ENCODE measurements around the gene ZBTB20.

Gene ZBTB20

DNA sequence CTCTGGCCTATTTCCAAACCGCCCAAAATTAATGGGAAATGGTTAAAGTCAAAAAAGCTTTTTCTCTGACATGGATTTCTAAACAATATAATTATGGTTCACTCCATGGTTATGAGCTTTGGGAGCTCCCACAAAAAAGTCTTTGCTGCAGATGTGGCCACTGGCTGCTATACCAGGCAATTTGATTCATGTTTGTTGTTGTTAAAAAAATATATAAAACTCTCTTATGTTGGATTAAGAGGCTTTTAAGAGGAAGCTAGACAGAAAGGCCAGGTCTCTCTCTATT lies 594.6 kb downstream of the ZBTB20 start:
- no peaks in the 10 kb centered on the region for H3F3A ChIP-seq (ENCODE audit: insufficient read depth)
- no peaks in the 10 kb centered on the region for H3K36me3 ChIP-seq (ENCODE audit: low read length)
- no peak overlapping the region for H3K9ac ChIP-seq (ENCODE audit: low read length)
- no peaks in the 10 kb centered on the region for H3K9me3 ChIP-seq (ENCODE audit: insufficient read depth, low read length)
- no peaks in the 10 kb centered on the region for H3K27me3 ChIP-seq (ENCODE audit: low read length)
- no peak overlapping the region for H3K27ac ChIP-seq (ENCODE audit: low read depth, low read length)
- no peak for TF ChIP-seq EZH2phosphoT487 (conservative IDR thresholded peaks at IDR 0.05; ENCODE audit: low read length)
- H4K20me1 ChIP-seq (ENCODE audit: low read depth, low read length), result no peaks in the 10 kb centered on the region
- H3K4me3 ChIP-seq (ENCODE audit: insufficient read depth, low read length, poor library complexity, severe bottlenecking), result no peak overlapping the region
- no peak overlapping the region for H2AFZ ChIP-seq (ENCODE audit: low read depth, low read length, severe bottlenecking)
- H3K79me2 ChIP-seq (ENCODE audit: insufficient read depth, low read length), result no peaks in the 10 kb centered on the region
- no peaks in the 10 kb centered on the region for H3K9me2 ChIP-seq (replicated peaks; ENCODE audit: insufficient read depth, low read length)
- no peak overlapping the region for H3K4me2 ChIP-seq (ENCODE audit: low read depth, low read length, poor library complexity, severe bottlenecking)

DNA sequence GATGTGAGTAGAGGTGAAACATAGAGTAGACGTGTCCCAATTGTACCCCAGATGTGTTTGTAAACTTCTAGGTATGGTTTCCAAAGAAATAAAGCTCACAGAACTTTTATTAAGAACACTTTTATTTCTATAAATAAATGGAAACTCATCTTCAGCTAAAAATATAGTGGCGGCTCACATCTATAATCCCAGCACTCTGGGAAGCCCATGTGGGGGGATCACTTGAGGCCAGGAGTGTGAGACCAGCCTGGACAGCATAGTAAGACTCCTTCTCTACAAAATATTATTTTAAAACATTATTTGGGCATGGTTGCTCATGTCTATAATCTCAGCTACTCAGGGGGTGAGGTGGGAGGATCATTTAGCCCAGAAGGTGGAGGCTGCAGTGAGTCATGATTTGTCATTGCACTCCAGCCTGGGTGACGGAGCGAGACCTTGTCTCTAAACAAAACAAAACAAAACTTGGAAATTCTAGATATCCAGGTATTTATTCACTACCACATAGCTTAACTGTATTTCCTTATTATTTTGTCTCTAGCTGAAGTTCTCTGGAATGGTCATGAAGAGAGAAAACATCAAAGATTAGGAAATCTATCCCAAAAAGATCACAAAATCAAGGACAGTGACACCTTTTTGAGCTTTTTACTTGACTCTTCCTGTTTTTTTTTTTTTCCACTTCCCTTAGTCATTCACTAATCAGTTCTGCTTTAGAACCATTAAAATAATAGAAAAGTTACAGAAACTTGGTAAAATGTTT lies 595.1 kb downstream of the ZBTB20 start:
- TF ChIP-seq, protein P1, sequence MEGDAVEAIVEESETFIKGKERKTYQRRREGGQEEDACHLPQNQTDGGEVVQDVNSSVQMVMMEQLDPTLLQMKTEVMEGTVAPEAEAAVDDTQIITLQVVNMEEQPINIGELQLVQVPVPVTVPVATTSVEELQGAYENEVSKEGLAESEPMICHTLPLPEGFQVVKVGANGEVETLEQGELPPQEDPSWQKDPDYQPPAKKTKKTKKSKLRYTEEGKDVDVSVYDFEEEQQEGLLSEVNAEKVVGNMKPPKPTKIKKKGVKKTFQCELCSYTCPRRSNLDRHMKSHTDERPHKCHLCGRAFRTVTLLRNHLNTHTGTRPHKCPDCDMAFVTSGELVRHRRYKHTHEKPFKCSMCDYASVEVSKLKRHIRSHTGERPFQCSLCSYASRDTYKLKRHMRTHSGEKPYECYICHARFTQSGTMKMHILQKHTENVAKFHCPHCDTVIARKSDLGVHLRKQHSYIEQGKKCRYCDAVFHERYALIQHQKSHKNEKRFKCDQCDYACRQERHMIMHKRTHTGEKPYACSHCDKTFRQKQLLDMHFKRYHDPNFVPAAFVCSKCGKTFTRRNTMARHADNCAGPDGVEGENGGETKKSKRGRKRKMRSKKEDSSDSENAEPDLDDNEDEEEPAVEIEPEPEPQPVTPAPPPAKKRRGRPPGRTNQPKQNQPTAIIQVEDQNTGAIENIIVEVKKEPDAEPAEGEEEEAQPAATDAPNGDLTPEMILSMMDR (IDR thresholded peaks at IDR 0.05; ENCODE audit: insufficient read depth, low read length, poor library complexity, severe bottlenecking), result no peak
- TF ChIP-seq EZH2phosphoT487 (conservative IDR thresholded peaks at IDR 0.05; ENCODE audit: low read length), result no peak
- no peak overlapping the region for H3K9ac ChIP-seq (ENCODE audit: low read length)
- H3K9me2 ChIP-seq (replicated peaks; ENCODE audit: insufficient read depth, low read length), result no peaks in the 10 kb centered on the region
- H3K79me2 ChIP-seq (ENCODE audit: insufficient read depth, low read length), result no peaks in the 10 kb centered on the region
- H4K20me1 ChIP-seq (ENCODE audit: low read depth, low read length), result no peaks in the 10 kb centered on the region
- H3F3A ChIP-seq (ENCODE audit: insufficient read depth), result no peaks in the 10 kb centered on the region
- no peak overlapping the region for H2AFZ ChIP-seq (ENCODE audit: low read depth, low read length, severe bottlenecking)
- H3K36me3 ChIP-seq (ENCODE audit: low read length), result no peaks in the 10 kb centered on the region
- no peak overlapping the region for H3K27ac ChIP-seq (ENCODE audit: low read depth, low read length)
- H3K4me3 ChIP-seq (ENCODE audit: insufficient read depth, low read length, poor library complexity, severe bottlenecking), result no peak overlapping the region
- no peaks in the 10 kb centered on the region for H3K27me3 ChIP-seq (ENCODE audit: low read length)
- no peaks in the 10 kb centered on the region for H3K9me3 ChIP-seq (ENCODE audit: insufficient read depth, low read length)
- no peak overlapping the region for H3K4me2 ChIP-seq (ENCODE audit: low read depth, low read length, poor library complexity, severe bottlenecking)

DNA sequence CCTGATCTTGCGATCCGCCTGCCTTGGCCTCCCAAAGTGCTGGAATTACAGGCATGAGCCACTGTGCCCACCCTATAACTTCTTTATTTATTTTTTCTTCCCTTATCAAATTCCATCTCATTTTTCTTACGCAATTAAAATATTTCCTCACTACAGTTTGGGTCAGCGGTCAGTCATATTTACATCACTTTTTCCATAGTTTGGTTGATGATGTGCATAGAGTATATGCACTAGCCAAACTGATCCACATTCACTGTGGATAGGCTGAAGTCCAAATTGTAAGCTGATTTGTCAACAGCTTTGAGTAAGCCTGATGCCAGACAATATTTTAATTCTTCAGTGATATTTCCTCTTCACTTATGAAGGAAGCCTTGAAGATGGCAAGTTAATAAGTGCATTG lies 596.9 kb downstream of the ZBTB20 start:
- Histone ChIP-seq H3K9me2 (replicated peaks; ENCODE audit: insufficient read depth, low read length) (no peaks in the 10 kb centered on the region), H3K36me3 (ENCODE audit: low read length) (no peaks in the 10 kb centered on the region), H4K20me1 (ENCODE audit: low read depth, low read length) (no peaks in the 10 kb centered on the region), H3K9ac (ENCODE audit: low read length) (no peak overlapping the region), H3F3A (ENCODE audit: insufficient read depth) (no peaks in the 10 kb centered on the region), H3K79me2 (ENCODE audit: insufficient read depth, low read length) (no peaks in the 10 kb centered on the region), H2AFZ (ENCODE audit: low read depth, low read length, severe bottlenecking) (no peak overlapping the region), H3K27ac (ENCODE audit: low read depth, low read length) (no peak overlapping the region), H3K27me3 (ENCODE audit: low read length) (no peaks in the 10 kb centered on the region), H3K4me2 (ENCODE audit: low read depth, low read length, poor library complexity, severe bottlenecking) (no peak overlapping the region), H3K9me3 (ENCODE audit: insufficient read depth, low read length) (no peaks in the 10 kb centered on the region), H3K4me3 (ENCODE audit: insufficient read depth, low read length, poor library complexity, severe bottlenecking) (no peak overlapping the region)
- TF ChIP-seq EZH2phosphoT487 (conservative IDR thresholded peaks at IDR 0.05; ENCODE audit: low read length), result no peak
- TF ChIP-seq, protein P1 (IDR thresholded peaks at IDR 0.05; ENCODE audit: insufficient read depth, low read length, poor library complexity, severe bottlenecking), result no peak

DNA sequence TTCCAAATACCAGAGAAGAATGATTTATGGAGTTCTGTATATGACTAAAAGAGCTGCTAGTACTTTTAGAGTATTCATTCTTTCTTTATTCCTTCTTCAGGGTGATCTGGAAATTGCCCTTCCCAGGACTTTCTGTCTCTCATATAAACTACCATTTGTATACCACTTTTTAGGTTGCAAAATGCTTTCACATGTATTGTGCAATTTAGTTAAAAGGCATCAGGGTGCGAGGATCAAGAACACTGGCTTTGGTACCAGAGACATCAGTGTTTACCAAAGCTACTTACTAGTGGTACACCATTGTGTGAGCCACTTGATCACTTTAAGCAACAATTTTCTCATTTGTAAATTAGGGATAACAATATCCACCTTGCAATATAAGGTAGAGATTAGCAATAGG lies 601.9 kb downstream of the ZBTB20 start:
- no peaks in the 10 kb centered on the region for H3F3A ChIP-seq (ENCODE audit: insufficient read depth)
- H2AFZ ChIP-seq (ENCODE audit: low read depth, low read length, severe bottlenecking), result no peak overlapping the region
- no peaks in the 10 kb centered on the region for H3K9me2 ChIP-seq (replicated peaks; ENCODE audit: insufficient read depth, low read length)
- no peak for TF ChIP-seq EZH2phosphoT487 (conservative IDR thresholded peaks at IDR 0.05; ENCODE audit: low read length)
- TF ChIP-seq, protein P1 (IDR thresholded peaks at IDR 0.05; ENCODE audit: insufficient read depth, low read length, poor library complexity, severe bottlenecking), result no peak
- H4K20me1 ChIP-seq (ENCODE audit: low read depth, low read length), result no peaks in the 10 kb centered on the region
- no peaks in the 10 kb centered on the region for H3K9me3 ChIP-seq (ENCODE audit: insufficient read depth, low read length)
- H3K36me3 ChIP-seq (ENCODE audit: low read length), result no peaks in the 10 kb centered on the region
- H3K4me2 ChIP-seq (ENCODE audit: low read depth, low read length, poor library complexity, severe bottlenecking), result no peak overlapping the region
- H3K9ac ChIP-seq (ENCODE audit: low read length), result no peak overlapping the region
- H3K79me2 ChIP-seq (ENCODE audit: insufficient read depth, low read length), result no peaks in the 10 kb centered on the region
- H3K27ac ChIP-seq (ENCODE audit: low read depth, low read length), result no peak overlapping the region
- H3K27me3 ChIP-seq (ENCODE audit: low read length), result no peaks in the 10 kb centered on the region
- no peak overlapping the region for H3K4me3 ChIP-seq (ENCODE audit: insufficient read depth, low read length, poor library complexity, severe bottlenecking)

Data from SU-DHL-6 (cell line).